ENCODE data around the gene C1orf53. TPM values are rescaled to one million over a fixed set of nuclear protein-coding genes. Genes with fewer than 3 reads are reported as not detected.

The C1orf53 gene
- total and polyA plus RNA-seq, 2 of the 8 experiments (the other 6 are each of a cell fraction or from before 2014, with no cell fraction given), result 0.56 to 1.3 TPM

GRCh38 chr1:197916500-197916983 is 14.1 kb downstream of the C1orf53 start (continued):
- TF ChIP-seq GABPA (IDR thresholded peaks at IDR 0.05; ENCODE audit: borderline replicate concordance, insufficient read depth, low read length) (no peak), KDM1A (IDR thresholded peaks at IDR 0.05; ENCODE audit: borderline replicate concordance, low read length) (no peak), POLR2AphosphoS5 (IDR thresholded peaks at IDR 0.05; ENCODE audit: low read depth, low read length) (no peak)
